ENCODE results near the gene ADGRB2. TPM values are rescaled to one million over a fixed set of nuclear protein-coding genes. Genes with fewer than 3 reads are reported as not detected.

Gene ADGRB2
- total RNA-seq, 4 donors from 2014 or later, result 1.4 to 6.0 (median 2.5) TPM

GRCh38 chr1:31703431-31704270, 60.5 kb downstream of the ADGRB2 start, which contains the start of gene COL16A1:
Gene COL16A1, minus strand, starts transcription at chr1:31704017. Its CDS starts 1,824 bp downstream, at chr1:31702193.
- Histone ChIP-seq H3K36me3 (no peaks in the 10 kb centered on the region), H3K4me3 (peak within 1 kb of the TSS; percentile 58), H3K27me3 (peaks cover 6% of the 10 kb centered on the region), H3K9me3 (no peaks in the 10 kb centered on the region), H3K27ac (peak within 1 kb of the TSS; percentile 78), H3K4me1 (peaks cover 79% of the 10 kb centered on the region)
- DNase-seq (ENCODE audit: low spot score in 2 of 2), result peak; percentile 90 to 93
- TF ChIP-seq POLR2AphosphoS5 (IDR thresholded peaks at IDR 0.05), result peak in 2 of 3 donors; percentile 16 to 24
- TF ChIP-seq POLR2A (IDR thresholded peaks at IDR 0.05), result peak in 1 of 2 donors; percentile 62
- TF ChIP-seq EP300 (IDR thresholded peaks at IDR 0.05), result no peak
- TF ChIP-seq, protein P1, sequence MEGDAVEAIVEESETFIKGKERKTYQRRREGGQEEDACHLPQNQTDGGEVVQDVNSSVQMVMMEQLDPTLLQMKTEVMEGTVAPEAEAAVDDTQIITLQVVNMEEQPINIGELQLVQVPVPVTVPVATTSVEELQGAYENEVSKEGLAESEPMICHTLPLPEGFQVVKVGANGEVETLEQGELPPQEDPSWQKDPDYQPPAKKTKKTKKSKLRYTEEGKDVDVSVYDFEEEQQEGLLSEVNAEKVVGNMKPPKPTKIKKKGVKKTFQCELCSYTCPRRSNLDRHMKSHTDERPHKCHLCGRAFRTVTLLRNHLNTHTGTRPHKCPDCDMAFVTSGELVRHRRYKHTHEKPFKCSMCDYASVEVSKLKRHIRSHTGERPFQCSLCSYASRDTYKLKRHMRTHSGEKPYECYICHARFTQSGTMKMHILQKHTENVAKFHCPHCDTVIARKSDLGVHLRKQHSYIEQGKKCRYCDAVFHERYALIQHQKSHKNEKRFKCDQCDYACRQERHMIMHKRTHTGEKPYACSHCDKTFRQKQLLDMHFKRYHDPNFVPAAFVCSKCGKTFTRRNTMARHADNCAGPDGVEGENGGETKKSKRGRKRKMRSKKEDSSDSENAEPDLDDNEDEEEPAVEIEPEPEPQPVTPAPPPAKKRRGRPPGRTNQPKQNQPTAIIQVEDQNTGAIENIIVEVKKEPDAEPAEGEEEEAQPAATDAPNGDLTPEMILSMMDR (IDR thresholded peaks at IDR 0.05), result no peak
- 11% methylated on average over 7 of the region's 40 CpGs for WGBS

DNA sequence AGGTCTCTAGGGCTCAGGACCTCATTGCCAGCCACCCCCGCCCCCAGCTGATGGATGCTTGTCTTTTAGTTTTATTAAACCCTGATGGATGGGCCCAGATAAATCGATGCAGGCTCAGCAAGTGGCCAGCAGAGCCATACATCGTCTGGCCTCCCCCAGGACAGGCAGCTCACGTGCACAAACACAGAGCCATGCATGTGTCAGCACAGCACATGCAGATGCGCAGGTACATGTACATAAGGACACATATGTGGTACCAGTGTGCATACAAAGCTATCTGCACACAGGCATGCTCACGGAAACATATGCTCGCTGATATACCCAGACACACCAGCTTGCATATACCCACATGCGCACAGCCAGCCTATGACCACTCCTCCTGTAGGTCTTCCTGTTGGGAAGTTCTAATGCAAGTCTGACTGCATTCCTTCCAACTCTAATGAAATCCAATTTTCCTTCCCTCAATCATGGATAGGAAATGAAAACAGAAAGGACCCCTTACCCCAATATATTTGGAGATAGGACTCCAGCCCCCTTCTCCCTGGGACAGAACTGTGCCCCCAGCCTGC, 61.2 kb downstream of the ADGRB2 start:
- Histone ChIP-seq H3K4me1 (peaks cover 82% of the 10 kb centered on the region), H3K36me3 (peaks cover 7% of the 10 kb centered on the region), H3K9me3 (no peaks in the 10 kb centered on the region), H3K27me3 (peaks cover 6% of the 10 kb centered on the region), H3K27ac (peak overlapping the region; percentile 78), H3K4me3 (peak overlapping the region; percentile 58)
- no peak for DNase-seq (ENCODE audit: low spot score in 2 of 2)
- TF ChIP-seq POLR2AphosphoS5 (IDR thresholded peaks at IDR 0.05) (no peak), EP300 (IDR thresholded peaks at IDR 0.05) (no peak), POLR2A (IDR thresholded peaks at IDR 0.05) (no peak)
- TF ChIP-seq, protein P1 (IDR thresholded peaks at IDR 0.05), result no peak
- WGBS, result 48% methylated on average over 5 of the region's 8 CpGs

- Histone ChIP-seq H3K9me3 (no peaks in the 10 kb centered on the region), H3K27ac (peak overlapping the region; percentile 77), H3K4me1 (peaks cover 79% of the 10 kb centered on the region), H3K4me3 (peak overlapping the region; percentile 58), H3K27me3 (peaks cover 6% of the 10 kb centered on the region), H3K36me3 (peaks cover 22% of the 10 kb centered on the region)
- peak in 2 of 3 donors; percentile 70 to 89 for TF ChIP-seq POLR2AphosphoS5 (IDR thresholded peaks at IDR 0.05)
- TF ChIP-seq, protein P1 (IDR thresholded peaks at IDR 0.05), result no peak
- peak in 1 of 2 donors; percentile 17 for TF ChIP-seq POLR2A (IDR thresholded peaks at IDR 0.05)
- no peak for TF ChIP-seq EP300 (IDR thresholded peaks at IDR 0.05)
- peak; percentile 95 to 97 for DNase-seq (ENCODE audit: low spot score in 2 of 2)
- 28% methylated on average over 8 of the region's 10 CpGs for WGBS
These were observed 62.9 kb downstream of the ADGRB2 start for GRCh38 chr1:31701091-31701736.

GRCh38 chr1:31700468-31701090, 63.6 kb downstream of the ADGRB2 start:
- H3K4me3 ChIP-seq, result peak overlapping the region; percentile 58
- H3K9me3 ChIP-seq, result no peaks in the 10 kb centered on the region
- WGBS, result 44% methylated on average over 7 of the region's 7 CpGs
- peaks cover 6% of the 10 kb centered on the region for H3K27me3 ChIP-seq
- H3K27ac ChIP-seq, result peak overlapping the region; percentile 77
- no peak for DNase-seq (ENCODE audit: low spot score in 2 of 2)
- peaks cover 22% of the 10 kb centered on the region for H3K36me3 ChIP-seq
- no peak for TF ChIP-seq POLR2AphosphoS5 (IDR thresholded peaks at IDR 0.05)
- TF ChIP-seq, protein P1 (IDR thresholded peaks at IDR 0.05), result no peak
- TF ChIP-seq POLR2A (IDR thresholded peaks at IDR 0.05), result no peak
- no peak for TF ChIP-seq EP300 (IDR thresholded peaks at IDR 0.05)
- peaks cover 76% of the 10 kb centered on the region for H3K4me1 ChIP-seq

All from suprapubic skin (tissue), 4 donors.